Natural killer cell (primary cell): Measurements from ENCODE around the gene USP24. TPM values are rescaled to one million over a fixed set of nuclear protein-coding genes. Genes with fewer than 3 reads are reported as not detected.
A peak's percentile ranks its signal among the peaks of the same experiment; 100 is the strongest.

ENCODE experiments used
- ATAC-seq, 3 donors: fragments of 150-1000 bp in 2 of 3; fragments of 200-7000 bp in 1 of 3; cut with Tn5 transposase; 1 replicate in 1 of 3; 2 replicates in 2 of 3; pipeline ENCODE4 v1.10.0; 2021; ENCODE audit warnings: mild to moderate bottlenecking in 2 of 3, moderate library complexity in 2 of 3
- DNase-seq, 2 donors: peaks; one replicate each; pipeline versions ENCODE4 v3.0.0 to v3.0.0-alpha.2; 2013 to 2021; ENCODE audit warnings: mixed read lengths in 1 of 2
- H3K27ac ChIP-seq: one replicate; pipeline ENCODE4 v1.5.1; 2013; ENCODE audit warnings: mild to moderate bottlenecking, low read length
- H3K27me3 ChIP-seq: one replicate; pipeline ENCODE4 v1.6.1; 2013; ENCODE audit warnings: low read length; ENCODE audit not compliant: control insufficient read depth, insufficient read depth
- H3K36me3 ChIP-seq: one replicate; pipeline ENCODE4 v1.6.1; 2013; ENCODE audit warnings: low read length; ENCODE audit not compliant: control insufficient read depth, insufficient read depth
- H3K4me1 ChIP-seq: one replicate; pipeline ENCODE4 v1.6.1; 2013; ENCODE audit warnings: low read length; ENCODE audit not compliant: control insufficient read depth, insufficient read depth
- H3K4me3 ChIP-seq: one replicate; pipeline ENCODE4 v1.5.1; 2013; ENCODE audit warnings: low read length
- H3K9me3 ChIP-seq: one replicate; pipeline ENCODE4 v1.6.1; 2013; ENCODE audit warnings: low read length; ENCODE audit not compliant: control insufficient read depth, insufficient read depth
- H3K27ac Mint-ChIP-seq, 2 donors: one replicate each; pipeline ENCODE4 v1.8.0; 2022; ENCODE audit warnings: mild to moderate bottlenecking in 2 of 2, mixed read lengths in 2 of 2, moderate library complexity in 1 of 2
- H3K27me3 Mint-ChIP-seq, 2 donors: one replicate each; pipeline ENCODE4 v1.8.0; 2022; ENCODE audit warnings: low read depth in 2 of 2, mixed read lengths in 2 of 2
- H3K36me3 Mint-ChIP-seq: one replicate; pipeline ENCODE4 v1.8.0; 2022; ENCODE audit warnings: mixed read lengths
- H3K4me1 Mint-ChIP-seq, 2 donors: one replicate each; pipeline ENCODE4 v1.8.0; 2022; ENCODE audit warnings: mixed read lengths in 2 of 2
- H3K4me3 Mint-ChIP-seq: one replicate; pipeline ENCODE4 v1.8.0; 2022; ENCODE audit warnings: mild to moderate bottlenecking, moderate library complexity, mixed read lengths
- H3K9me3 Mint-ChIP-seq, 2 donors: one replicate each; pipeline ENCODE4 v1.8.0; 2022; ENCODE audit warnings: mixed read lengths in 2 of 2
- CTCF ChIP-seq: fragments of 200-600 bp; IDR thresholded peaks from one replicate; pipeline ENCODE4 v1.8.0; 2022; ENCODE audit warnings: antibody characterized with exemption
- WGBS: methylation state at CpG from one replicate; pipeline ENCODE4 v1.1.7; 2013; ENCODE audit warnings: missing lambda C conversion rate; ENCODE audit not compliant: insufficient coverage; 5-methylcytosine and 5-hydroxymethylcytosine counted together
- intact Hi-C: fragments of 100-400 bp; cut with micrococcal nuclease; formaldehyde crosslinking; loops from one replicate; pipeline ENCODE4 v1.14.2; 2022
- total RNA-seq, 4 donors: library from RNA; stranded (reverse); fragments of 120-200 nt in 1 of 4; gene quantifications; one replicate each; pipeline versions ENCODE4 v1.2.3 to v1.2.4, GENCODE V29; 2013 to 2022

The USP24 gene
- total RNA-seq, 3 donors from 2014 or later (not counting 1 experiment from before 2014, with no cell fraction given), result 155 TPM

GRCh38 chr1:55040083-55040932 is 174.9 kb downstream of the USP24 start:
- no peaks in the 10 kb centered on the region for H3K36me3 ChIP-seq
- peaks cover 44 to 74% of the 10 kb centered on the region in 2 donors for H3K27me3 Mint-ChIP-seq
- ATAC-seq, result no peak

GRCh38 chr1:55039342-55040082 is 175.7 kb downstream of the USP24 start, which contains the start of gene PCSK9:
Gene PCSK9, plus strand, starts transcription at chr1:55039548. Its CDS starts 290 bp downstream, at chr1:55039838.
- Histone ChIP-seq H3K27me3 (peaks cover 8% of the 10 kb centered on the region), H3K36me3 (no peaks in the 10 kb centered on the region), H3K9me3 (no peaks in the 10 kb centered on the region), H3K27ac (no peak within 1 kb of the TSS), H3K4me3 (no peak within 1 kb of the TSS), H3K4me1 (no peaks in the 10 kb centered on the region)
- no peak for TF ChIP-seq CTCF
- Mint-ChIP-seq H3K4me1 (peaks cover 0 to 7% of the 10 kb centered on the region in 2 donors), H3K36me3 (no peaks in the 10 kb centered on the region), H3K4me3 (no peak within 1 kb of the TSS), H3K27ac (no peak within 1 kb of the TSS), H3K9me3 (no peaks in the 10 kb centered on the region), H3K27me3 (peaks cover 49 to 82% of the 10 kb centered on the region in 2 donors)
- WGBS, result 6% methylated on average over 65 of the region's 67 CpGs
- DNase-seq, result no peak
- intact Hi-C loops, result no loop called here
- ATAC-seq, result peak in 1 of 3 donors; percentile 27

More at GRCh38 chr1:55040083-55040932, 174.9 kb downstream of the USP24 start:
- Mint-ChIP-seq H3K36me3 (no peaks in the 10 kb centered on the region), H3K27ac (no peak overlapping the region), H3K9me3 (no peaks in the 10 kb centered on the region), H3K4me3 (no peak overlapping the region), H3K4me1 (peaks cover 0 to 7% of the 10 kb centered on the region in 2 donors)
- DNase-seq, result no peak
- Histone ChIP-seq H3K27ac (no peak overlapping the region), H3K4me1 (no peaks in the 10 kb centered on the region), H3K4me3 (no peak overlapping the region), H3K27me3 (peaks cover 8% of the 10 kb centered on the region), H3K9me3 (no peaks in the 10 kb centered on the region)
- no peak for TF ChIP-seq CTCF
- WGBS, result 21% methylated on average over 49 of the region's 49 CpGs
- intact Hi-C loops, result no loop called here

- Histone ChIP-seq H3K4me3 (no peak overlapping the region), H3K9me3 (no peaks in the 10 kb centered on the region), H3K27ac (no peak overlapping the region), H3K36me3 (no peaks in the 10 kb centered on the region), H3K27me3 (peaks cover 8% of the 10 kb centered on the region), H3K4me1 (no peaks in the 10 kb centered on the region)
- WGBS, result 44% methylated on average over 9 of the region's 9 CpGs
- Mint-ChIP-seq H3K4me1 (peaks cover 0 to 7% of the 10 kb centered on the region in 2 donors), H3K9me3 (no peaks in the 10 kb centered on the region), H3K27me3 (peaks cover 51 to 85% of the 10 kb centered on the region in 2 donors), H3K4me3 (no peak overlapping the region), H3K36me3 (no peaks in the 10 kb centered on the region), H3K27ac (no peak overlapping the region)
- ATAC-seq (no peak), DNase-seq (no peak)
- intact Hi-C loops, result no loop called here
- TF ChIP-seq CTCF, result no peak
Observed at GRCh38 chr1:55038974-55039341, 176.2 kb downstream of the USP24 start.
